OCI-LY1 (cell line): ENCODE data around the gene TFEB.

Source experiments
- H2AFZ ChIP-seq: fragments of 200-600 bp; sonication (generic), shearing (Covaris generic); 2 replicates; pipeline ENCODE4 v1.6.0; 2014; ENCODE audit warnings: antibody characterized with exemption, mild to moderate bottlenecking, low read length
- H3F3A ChIP-seq: fragments of 200-600 bp; sonication (generic), shearing (Covaris generic); 2 replicates; pipeline ENCODE4 v1.6.0; 2014; ENCODE audit warnings: mild to moderate bottlenecking, antibody characterized with exemption, low read length, moderate library complexity; ENCODE audit not compliant: insufficient read depth
- H3K27ac ChIP-seq: fragments of 200-600 bp; sonication (generic); 2 replicates; pipeline ENCODE4 v1.5.1; 2014; ENCODE audit warnings: low read length, mixed run types, mild to moderate bottlenecking, low read depth; ENCODE audit not compliant: poor library complexity, severe bottlenecking
- H3K27me3 ChIP-seq: fragments of 200-600 bp; sonication (generic); 2 replicates; pipeline ENCODE4 v1.6.0; 2014; ENCODE audit warnings: antibody characterized with exemption, mild to moderate bottlenecking, low read length, moderate library complexity; ENCODE audit not compliant: insufficient read depth
- H3K36me3 ChIP-seq: fragments of 200-600 bp; sonication (generic); 2 replicates; pipeline ENCODE4 v1.6.1; 2014; ENCODE audit warnings: mild to moderate bottlenecking, antibody characterized with exemption, low read length, moderate library complexity, mixed read lengths; ENCODE audit not compliant: insufficient read depth
- H3K4me1 ChIP-seq: fragments of 200-600 bp; sonication (generic); 2 replicates; pipeline ENCODE4 v1.5.1; 2014; ENCODE audit warnings: mild to moderate bottlenecking, low read length, moderate library complexity; ENCODE audit not compliant: insufficient read depth, severe bottlenecking
- H3K4me2 ChIP-seq: fragments of 200-600 bp; sonication (generic), shearing (Covaris generic); 2 replicates; pipeline ENCODE4 v1.6.1; 2014; ENCODE audit warnings: low read length
- H3K4me3 ChIP-seq: fragments of 200-600 bp; sonication (generic); 2 replicates; pipeline ENCODE4 v1.5.1; 2014; ENCODE audit warnings: low read length, low read depth, mild to moderate bottlenecking, mixed read lengths; ENCODE audit not compliant: poor library complexity, severe bottlenecking
- H3K79me2 ChIP-seq: fragments of 200-600 bp; shearing (Covaris generic); 2 replicates; pipeline ENCODE4 v1.6.1; 2016; ENCODE audit warnings: mixed run types, low read length, mixed read lengths; ENCODE audit not compliant: insufficient read depth
- H3K9ac ChIP-seq: fragments of 200-600 bp; sonication (generic), shearing (Covaris generic); 2 replicates; pipeline ENCODE4 v1.6.1; 2014; ENCODE audit warnings: mild to moderate bottlenecking, low read length, mixed read lengths
- H3K9me2 ChIP-seq: fragments of 200-600 bp; sonication (generic), shearing (Covaris generic); 2 replicates; pipeline ENCODE4 v1.6.1; 2014; ENCODE audit warnings: low read depth, mild to moderate bottlenecking, low read length, mixed read lengths
- H3K9me3 ChIP-seq: fragments of 200-600 bp; shearing (Covaris generic); 2 replicates; pipeline ENCODE4 v1.6.1; 2014; ENCODE audit warnings: low read length, mixed read lengths
- H4K20me1 ChIP-seq: fragments of 200-600 bp; sonication (generic), shearing (Covaris generic); 2 replicates; pipeline ENCODE4 v1.6.0; 2016; ENCODE audit warnings: mild to moderate bottlenecking, low read length; ENCODE audit not compliant: insufficient read depth
- EZH2 ChIP-seq: fragments of 200-600 bp; sonication (generic), shearing (Covaris generic); IDR thresholded peaks from 2 replicates; pipeline ENCODE4 v1.8.0; 2017; ENCODE audit warnings: borderline replicate concordance, mixed run types, mild to moderate bottlenecking, antibody characterized with exemption, low read length, moderate library complexity, mixed read lengths
- TF ChIP-seq, protein P1 (sequence below): fragments of 200-600 bp; sonication (generic), shearing (Covaris generic); IDR thresholded peaks from 2 replicates; pipeline ENCODE4 v1.5.1; 2017; ENCODE audit warnings: mild to moderate bottlenecking, antibody characterized with exemption, low read length, moderate library complexity, mixed read lengths

Gene TFEB

DNA sequence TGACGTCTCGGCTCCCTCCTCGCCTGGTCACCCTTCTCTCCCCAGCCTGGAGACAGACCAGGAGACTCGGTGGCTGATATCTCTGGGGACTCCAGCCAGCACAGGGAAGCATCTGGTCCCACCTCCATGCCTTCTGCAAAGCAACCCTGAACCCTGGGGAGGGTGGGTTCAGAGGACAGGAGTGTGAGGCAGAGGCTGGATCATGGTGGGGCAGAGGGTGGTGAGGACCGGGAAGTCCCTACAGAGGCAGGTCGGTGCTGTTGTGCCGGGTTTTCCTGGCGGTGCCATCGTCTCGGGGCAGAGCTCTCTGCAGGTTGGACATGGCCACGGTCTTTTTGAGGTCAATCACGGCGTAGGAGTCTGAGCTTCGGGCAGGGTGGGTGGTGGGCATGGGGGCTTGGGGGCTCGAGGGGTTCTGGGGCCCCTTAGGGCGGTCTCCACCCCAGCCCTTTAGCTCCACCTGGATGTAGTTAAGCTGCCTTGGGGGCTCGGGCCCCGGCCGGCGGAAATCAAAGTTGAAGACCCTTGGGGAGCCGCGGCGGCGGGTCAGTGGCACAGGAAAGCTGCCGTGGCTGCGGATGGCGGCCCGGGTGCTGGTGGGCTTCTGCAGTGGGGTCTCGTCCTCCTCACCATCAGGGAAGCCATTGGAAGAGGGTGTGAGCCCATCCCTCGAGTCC lies 35.1 kb upstream of the TFEB start:
- H3K9me2 ChIP-seq = no peaks in the 10 kb centered on the region
- H3K4me3 ChIP-seq = no peak overlapping the region
- H3K4me2 ChIP-seq = no peak overlapping the region
- no peaks in the 10 kb centered on the region for H3F3A ChIP-seq
- no peaks in the 10 kb centered on the region for H4K20me1 ChIP-seq
- no peak overlapping the region for H3K9ac ChIP-seq
- no peak for TF ChIP-seq EZH2
- H3K9me3 ChIP-seq = no peaks in the 10 kb centered on the region
- no peaks in the 10 kb centered on the region for H3K4me1 ChIP-seq
- peaks cover 19% of the 10 kb centered on the region; the same call in 1 of the 2 replicates for H3K36me3 ChIP-seq
- no peak overlapping the region for H3K27ac ChIP-seq
- no peaks in the 10 kb centered on the region for H3K27me3 ChIP-seq
- no peak overlapping the region for H2AFZ ChIP-seq
- no peaks in the 10 kb centered on the region for H3K79me2 ChIP-seq

DNA sequence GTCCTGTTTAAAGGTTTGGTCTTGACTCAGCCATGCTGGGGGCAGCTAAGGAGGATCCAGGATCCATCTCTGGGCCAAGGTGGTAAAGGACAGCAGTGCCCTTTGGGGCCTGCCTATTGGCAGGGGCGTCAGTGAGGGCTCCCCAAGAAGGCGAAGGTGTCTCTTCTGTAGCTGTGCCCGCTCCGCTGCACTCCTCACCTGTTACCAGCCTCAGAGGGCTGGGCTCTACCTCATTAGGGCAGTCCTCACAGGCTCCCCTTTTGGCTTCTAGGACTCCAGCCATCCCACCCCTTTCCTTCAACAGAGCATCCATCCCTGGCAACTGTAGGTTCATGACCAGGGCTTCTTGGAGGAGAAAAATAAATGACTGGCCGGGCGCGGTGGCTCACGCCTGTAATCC lies 34.0 kb upstream of the TFEB start:
- Histone ChIP-seq H3K4me2 (no peak overlapping the region), H2AFZ (no peak overlapping the region), H3K27ac (no peak overlapping the region), H3K79me2 (no peaks in the 10 kb centered on the region), H3K9ac (no peak overlapping the region), H3K36me3 (peaks cover 16% of the 10 kb centered on the region; the same call in 1 of the 2 replicates), H3F3A (no peaks in the 10 kb centered on the region), H4K20me1 (no peaks in the 10 kb centered on the region), H3K4me1 (no peaks in the 10 kb centered on the region), H3K9me3 (no peaks in the 10 kb centered on the region), H3K27me3 (no peaks in the 10 kb centered on the region), H3K9me2 (no peaks in the 10 kb centered on the region), H3K4me3 (no peak overlapping the region)
- TF ChIP-seq EZH2 = no peak
- TF ChIP-seq, protein P1, sequence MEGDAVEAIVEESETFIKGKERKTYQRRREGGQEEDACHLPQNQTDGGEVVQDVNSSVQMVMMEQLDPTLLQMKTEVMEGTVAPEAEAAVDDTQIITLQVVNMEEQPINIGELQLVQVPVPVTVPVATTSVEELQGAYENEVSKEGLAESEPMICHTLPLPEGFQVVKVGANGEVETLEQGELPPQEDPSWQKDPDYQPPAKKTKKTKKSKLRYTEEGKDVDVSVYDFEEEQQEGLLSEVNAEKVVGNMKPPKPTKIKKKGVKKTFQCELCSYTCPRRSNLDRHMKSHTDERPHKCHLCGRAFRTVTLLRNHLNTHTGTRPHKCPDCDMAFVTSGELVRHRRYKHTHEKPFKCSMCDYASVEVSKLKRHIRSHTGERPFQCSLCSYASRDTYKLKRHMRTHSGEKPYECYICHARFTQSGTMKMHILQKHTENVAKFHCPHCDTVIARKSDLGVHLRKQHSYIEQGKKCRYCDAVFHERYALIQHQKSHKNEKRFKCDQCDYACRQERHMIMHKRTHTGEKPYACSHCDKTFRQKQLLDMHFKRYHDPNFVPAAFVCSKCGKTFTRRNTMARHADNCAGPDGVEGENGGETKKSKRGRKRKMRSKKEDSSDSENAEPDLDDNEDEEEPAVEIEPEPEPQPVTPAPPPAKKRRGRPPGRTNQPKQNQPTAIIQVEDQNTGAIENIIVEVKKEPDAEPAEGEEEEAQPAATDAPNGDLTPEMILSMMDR = no peak

DNA sequence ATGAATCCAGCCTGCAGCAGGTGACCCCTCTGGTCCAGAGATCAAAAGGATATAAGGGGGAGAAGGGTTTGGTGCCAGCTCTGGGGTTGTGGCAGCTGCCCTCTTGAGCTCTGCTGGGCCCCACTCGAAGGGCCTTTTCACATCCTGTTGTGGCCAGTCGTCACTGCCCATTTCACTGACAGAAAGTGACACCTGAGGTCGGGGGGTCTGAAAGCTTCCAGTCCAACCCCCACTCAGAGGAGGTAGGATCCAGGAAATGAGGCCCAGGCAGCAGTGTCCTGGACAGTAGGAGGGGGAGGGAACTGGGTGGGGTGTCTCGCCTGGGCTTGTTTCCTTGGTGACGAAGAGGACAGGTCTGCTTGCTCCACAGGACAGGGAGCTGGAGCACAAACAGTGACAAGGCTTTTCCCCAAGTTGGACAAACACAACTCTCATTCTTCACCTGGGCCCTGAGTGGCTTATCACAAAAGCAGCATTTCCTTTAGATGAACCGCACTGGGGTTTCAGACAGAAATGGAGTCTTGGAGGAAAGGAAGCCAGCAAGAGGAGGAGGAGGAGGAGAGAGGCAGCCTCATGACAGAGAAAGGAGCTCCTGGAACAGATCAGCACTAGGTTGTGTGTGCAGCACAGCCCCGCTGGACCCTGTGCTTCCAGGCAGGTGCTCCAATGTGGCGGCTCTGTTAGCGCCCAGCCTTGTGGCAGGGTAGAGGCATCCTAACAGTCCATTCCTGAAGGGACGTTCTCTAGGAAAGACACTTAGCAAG lies 33.3 kb upstream of the TFEB start:
- Histone ChIP-seq H3F3A (no peaks in the 10 kb centered on the region), H3K4me2 (no peak overlapping the region), H3K4me1 (no peaks in the 10 kb centered on the region), H2AFZ (no peak overlapping the region), H3K4me3 (no peak overlapping the region), H4K20me1 (no peaks in the 10 kb centered on the region), H3K9me3 (no peaks in the 10 kb centered on the region), H3K9me2 (no peaks in the 10 kb centered on the region), H3K27me3 (no peaks in the 10 kb centered on the region), H3K36me3 (peaks cover 13% of the 10 kb centered on the region; the same call in 1 of the 2 replicates), H3K9ac (no peak overlapping the region), H3K27ac (no peak overlapping the region), H3K79me2 (no peaks in the 10 kb centered on the region)
- TF ChIP-seq EZH2 = no peak
- TF ChIP-seq, protein P1 = no peak
